GM12892 (cell line): Measurements from ENCODE around the gene UQCRFS1.

Experiments used
- DNase-seq: peaks from one replicate; pipeline ENCODE4 v3.0.0; 2011; ENCODE audit not compliant: insufficient read length
- FAIRE-seq: peaks from 2 replicates; lab custom pipeline; 2011; peaks lifted over from hg19 to GRCh38; lab: Jason Lieb, UNC
- POLR2A ChIP-seq: IDR thresholded peaks from 2 replicates; pipeline ENCODE4 v1.6.1; 2011; ENCODE audit warnings: low read depth, low read length, control low read depth
- POLR2AphosphoS5 ChIP-seq: IDR thresholded peaks from 2 replicates; pipeline ENCODE4 v1.6.1; 2011; ENCODE audit warnings: low read depth, low read length, control low read depth
- TAF1 ChIP-seq: IDR thresholded peaks from 2 replicates; pipeline ENCODE4 v1.6.1; 2011; ENCODE audit warnings: low read depth, mild to moderate bottlenecking, control low read depth, low read length, borderline replicate concordance

UQCRFS1 gene

GRCh38 chr19:29188289-29189032, 24.5 kb downstream of the UQCRFS1 start:
- FAIRE-seq, result no peak
- no peak for TF ChIP-seq TAF1
- TF ChIP-seq POLR2A, result no peak
- TF ChIP-seq POLR2AphosphoS5, result no peak
- DNase-seq, result no peak

DNA sequence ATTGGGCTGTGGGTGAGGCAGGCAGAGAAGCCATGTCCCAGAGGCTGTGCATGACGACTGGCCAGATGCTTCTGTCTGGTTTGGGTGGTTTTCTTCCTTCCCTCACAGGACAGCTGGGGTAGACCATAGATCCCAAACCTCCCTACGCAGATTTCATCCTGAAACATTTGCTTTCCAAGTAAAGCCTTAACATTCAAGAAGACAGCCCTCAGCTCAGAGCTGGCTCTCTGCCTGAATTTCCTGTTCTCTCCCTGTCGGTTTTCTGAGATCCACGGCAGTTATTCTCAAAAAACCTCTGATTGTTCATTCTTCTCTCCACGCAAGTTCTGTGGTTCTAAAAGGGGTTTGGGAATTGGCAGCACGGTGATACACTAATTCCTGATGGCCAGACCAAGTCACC, 25.3 kb downstream of the UQCRFS1 start:
- no peak for FAIRE-seq
- TF ChIP-seq POLR2A, result no peak
- TF ChIP-seq TAF1, result no peak
- no peak for TF ChIP-seq POLR2AphosphoS5

GRCh38 chr19:29185427-29185826, 27.5 kb downstream of the UQCRFS1 start:
- TF ChIP-seq POLR2AphosphoS5 (no peak), TAF1 (no peak), POLR2A (no peak)
- no peak for FAIRE-seq
- DNase-seq, result no peak

More for the DNA sequence above, 25.3 kb downstream of the UQCRFS1 start:
- no peak for DNase-seq

DNA sequence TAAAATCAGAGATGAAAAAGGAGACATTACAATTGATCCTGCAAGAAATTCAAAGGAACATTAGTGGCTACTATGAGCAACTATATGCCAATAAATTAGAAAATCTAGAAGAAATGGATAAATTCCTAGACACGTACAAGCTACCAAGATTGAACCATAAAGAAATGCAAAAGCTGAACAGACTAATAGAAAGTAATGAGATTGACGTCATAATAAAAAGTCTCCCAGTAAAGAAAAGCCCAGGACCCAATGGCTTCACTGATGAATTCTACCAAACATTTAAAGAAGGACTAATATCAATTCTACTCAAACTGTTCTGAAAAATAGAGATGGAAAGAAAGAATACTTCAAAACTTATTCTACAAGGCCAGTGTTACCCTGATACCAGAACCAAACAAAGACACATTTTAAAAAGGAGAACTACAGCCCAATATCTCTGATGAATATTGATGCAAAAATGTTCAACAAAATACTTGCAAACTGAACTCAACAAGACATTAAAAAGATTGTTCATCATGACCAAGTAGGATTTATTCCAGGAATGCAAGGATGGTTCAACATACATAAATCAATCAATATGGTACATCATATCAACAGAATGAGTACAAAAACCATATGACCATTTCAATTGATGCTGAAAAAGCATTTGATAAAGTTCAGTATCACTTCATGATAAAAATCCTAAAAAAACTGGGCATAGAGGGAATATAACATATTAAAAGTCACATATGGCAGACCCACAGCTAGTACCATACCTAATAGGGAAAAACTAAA, 35.8 kb downstream of the UQCRFS1 start:
- DNase-seq (no peak), FAIRE-seq (no peak)
- TF ChIP-seq POLR2A (no peak), TAF1 (no peak), POLR2AphosphoS5 (no peak)

- FAIRE-seq (no peak), DNase-seq (no peak)
- TF ChIP-seq POLR2AphosphoS5 (no peak), TAF1 (no peak), POLR2A (no peak)
Measured at GRCh38 chr19:29173896-29174295, 39.1 kb downstream of the UQCRFS1 start.

- no peak for FAIRE-seq
- DNase-seq, result no peak
- TF ChIP-seq POLR2AphosphoS5 (no peak), POLR2A (no peak), TAF1 (no peak)
Measured at GRCh38 chr19:29172302-29172701, 40.6 kb downstream of the UQCRFS1 start.

DNA sequence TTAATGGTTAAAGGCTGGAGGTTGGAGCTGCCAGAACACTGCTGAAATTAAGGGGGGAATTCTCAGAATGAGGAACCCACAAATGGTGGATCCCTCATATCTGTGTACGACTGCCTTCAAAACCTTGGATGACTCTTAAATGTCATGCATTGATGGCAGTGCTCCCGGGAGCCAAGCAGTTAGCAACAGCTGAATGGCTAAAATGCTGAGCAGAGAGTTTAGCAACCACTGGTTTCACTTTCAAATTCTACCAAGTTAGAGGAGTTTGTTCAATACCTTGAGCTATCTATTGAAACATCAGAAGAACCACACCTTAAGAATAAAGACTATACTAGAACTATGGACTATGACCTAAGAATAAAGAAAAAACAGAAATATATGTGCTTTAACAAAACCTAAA, 41.4 kb downstream of the UQCRFS1 start:
- DNase-seq (no peak), FAIRE-seq (no peak)
- no peak for TF ChIP-seq POLR2AphosphoS5
- no peak for TF ChIP-seq POLR2A
- TF ChIP-seq TAF1, result no peak

DNA sequence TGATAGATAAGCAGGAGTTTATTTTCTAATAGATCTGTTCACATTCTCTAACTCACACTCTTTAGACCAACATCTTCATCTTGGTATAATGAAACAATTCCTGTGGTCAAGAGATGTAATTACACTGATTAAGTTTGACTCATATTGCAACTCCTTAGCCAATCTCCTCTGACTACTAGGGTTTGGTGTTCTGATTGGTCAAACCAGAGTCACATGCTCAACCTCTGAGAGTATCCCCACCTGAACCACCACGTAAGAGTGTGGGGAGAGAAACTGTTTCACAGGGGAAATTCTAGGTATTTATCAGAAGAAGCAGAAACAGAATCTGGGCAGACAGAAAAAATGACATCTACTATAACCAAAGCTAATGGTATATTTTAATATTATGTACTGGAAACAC, 42.4 kb downstream of the UQCRFS1 start:
- DNase-seq, result no peak
- FAIRE-seq, result no peak
- TF ChIP-seq TAF1 (no peak), POLR2AphosphoS5 (no peak), POLR2A (no peak)

GRCh38 chr19:29162694-29163093, 50.3 kb downstream of the UQCRFS1 start:
- DNase-seq (no peak), FAIRE-seq (no peak)
- no peak for TF ChIP-seq TAF1
- TF ChIP-seq POLR2A, result no peak
- TF ChIP-seq POLR2AphosphoS5, result no peak

GRCh38 chr19:29155683-29156082, 57.3 kb downstream of the UQCRFS1 start:
- no peak for FAIRE-seq
- no peak for TF ChIP-seq TAF1
- TF ChIP-seq POLR2A, result no peak
- TF ChIP-seq POLR2AphosphoS5, result no peak
- no peak for DNase-seq
